GM12878 (cell line): ENCODE data around the gene PLEKHG2. TPM values are rescaled to one million over a fixed set of nuclear protein-coding genes. Genes with fewer than 3 reads are reported as not detected.
A peak's percentile ranks its signal among the peaks of the same experiment; 100 is the strongest.

ENCODE experiments used
- ASH2L ChIP-seq: fragments of 300-600, 200-600 bp; sonication (generic); IDR thresholded peaks from 2 replicates; pipeline ENCODE4 v1.6.1; 2017; ENCODE audit warnings: low read depth, mild to moderate bottlenecking, borderline replicate concordance
- CBFB ChIP-seq: IDR thresholded peaks from 2 replicates; pipeline ENCODE4 v1.6.1; 2016; ENCODE audit warnings: antibody characterized with exemption, low read depth
- DPF2 ChIP-seq: fragments of 450-650 bp; IDR thresholded peaks from 2 replicates; pipeline ENCODE4 v1.6.1; 2017; ENCODE audit warnings: mild to moderate bottlenecking
- FOXM1 ChIP-seq: IDR thresholded peaks from 2 replicates; pipeline ENCODE4 v1.6.1; 2012; ENCODE audit warnings: low read depth, mild to moderate bottlenecking, inconsistent platforms, low read length, moderate library complexity
- HCFC1 ChIP-seq: fragments of 150-350 bp; IDR thresholded peaks from 2 replicates; pipeline ENCODE4 v1.6.1; 2014; ENCODE audit warnings: low read length
- JUND ChIP-seq: IDR thresholded peaks from 2 replicates; pipeline ENCODE4 v1.6.1; 2012; ENCODE audit warnings: low read depth, mild to moderate bottlenecking, low read length, improper control_type of control experiment, moderate library complexity
- NBN ChIP-seq: fragments of 450-650 bp; IDR thresholded peaks from 2 replicates; pipeline ENCODE4 v1.6.1; 2016
- NFXL1 ChIP-seq: fragments of 450-650 bp; IDR thresholded peaks from 2 replicates; pipeline ENCODE4 v1.6.1; 2017; ENCODE audit warnings: antibody characterized with exemption, mild to moderate bottlenecking, borderline replicate concordance
- NFYB ChIP-seq: IDR thresholded peaks from 2 replicates; pipeline ENCODE4 v1.6.1; 2011; ENCODE audit warnings: low read depth, mild to moderate bottlenecking, low read length, improper control_type of control experiment, moderate library complexity; ENCODE audit not compliant: insufficient read depth
- POLR2A ChIP-seq: IDR thresholded peaks from 2 replicates; pipeline ENCODE4 v1.6.1; 2011; ENCODE audit warnings: low read depth, mild to moderate bottlenecking, low read length
- RAD21 ChIP-seq: IDR thresholded peaks from 2 replicates; pipeline ENCODE4 v1.6.1; 2011; ENCODE audit warnings: mild to moderate bottlenecking, low read depth, low read length, moderate library complexity; ENCODE audit not compliant: insufficient read depth
- SIN3A ChIP-seq: IDR thresholded peaks from 2 replicates; pipeline ENCODE4 v1.6.1; 2012; ENCODE audit warnings: low read depth, low read length, improper control_type of control experiment
- SIX5 ChIP-seq: IDR thresholded peaks from 2 replicates; pipeline ENCODE4 v1.6.1; 2011; ENCODE audit warnings: mild to moderate bottlenecking, low read depth, low read length, moderate library complexity; ENCODE audit not compliant: severe bottlenecking
- SMAD5 ChIP-seq: IDR thresholded peaks from 2 replicates; pipeline ENCODE4 v1.6.1; 2016; ENCODE audit warnings: antibody characterized with exemption, low read depth
- SMC3 ChIP-seq: IDR thresholded peaks from 2 replicates; pipeline ENCODE4 v1.6.1; 2011; ENCODE audit warnings: low read length, improper control_type of control experiment, borderline replicate concordance
- SPI1 ChIP-seq: IDR thresholded peaks from 2 replicates; pipeline ENCODE4 v1.6.1; 2011; ENCODE audit warnings: low read depth, mild to moderate bottlenecking, low read length, moderate library complexity, borderline replicate concordance; ENCODE audit not compliant: insufficient read depth
- SREBF2 ChIP-seq: IDR thresholded peaks from 2 replicates; pipeline ENCODE4 v1.6.1; 2012; ENCODE audit warnings: mild to moderate bottlenecking, low read length
- SRF ChIP-seq, 2 experiments: IDR thresholded peaks; 2 replicates each; pipeline ENCODE4 v1.6.1; 2011; ENCODE audit warnings: low read depth in 2 of 2, low read length in 2 of 2, mild to moderate bottlenecking in 1 of 2, moderate library complexity in 1 of 2
- ZNF274 ChIP-seq: IDR thresholded peaks from one replicate; pipeline ENCODE4 v1.8.0; 2011; ENCODE audit not compliant: insufficient read length, insufficient read depth
- ZSCAN29 ChIP-seq: fragments of 450-650 bp; IDR thresholded peaks from 2 replicates; pipeline ENCODE4 v1.6.1; 2017; ENCODE audit warnings: mild to moderate bottlenecking, moderate library complexity
- polyA plus RNA-seq, 11 experiments: library from polyadenylated mRNA; depleted of rRNA in 4 of 11; unstranded in 6 of 11; stranded (reverse) in 5 of 11; fragments of >200 nt; fragmentation: Nextera tagmentation in 4 of 11; fragmentation: Illumina TruSeq in 1 of 11; extraction: Ambion mirVana in 4 of 11; extraction: Trizol in 1 of 11; gene quantifications; 1 replicate in 1 of 11; 2 replicates in 10 of 11; pipeline versions ENCODE4 v1.2.1 to v1.2.3, GENCODE V29; 2011 to 2016; ENCODE audit warnings: inconsistent platforms in 2 of 11, missing spikeins in 2 of 11, low read depth in 1 of 11
- total RNA-seq, 4 experiments: library from RNA; depleted of rRNA in 3 of 4; stranded (reverse); fragments of >200 nt in 3 of 4; fragmentation: Illumina TruSeq in 1 of 4; extraction: Trizol in 1 of 4; gene quantifications; 2 replicates each; pipeline versions ENCODE4 v1.2.1 to v1.2.3, GENCODE V29; 2013 to 2021
- TF ChIP-seq, protein P1 (sequence below): fragments of 450-650 bp; IDR thresholded peaks from 2 replicates; pipeline ENCODE4 v1.6.1; 2016; ENCODE audit warnings: mild to moderate bottlenecking, moderate library complexity, borderline replicate concordance
- TF ChIP-seq, protein P2 (sequence below): fragments of 450-650 bp; IDR thresholded peaks from 2 replicates; pipeline ENCODE4 v1.6.1; 2016; ENCODE audit warnings: mild to moderate bottlenecking
- TF ChIP-seq, protein P3 (sequence below): fragments of 450-650 bp; IDR thresholded peaks from 2 replicates; pipeline ENCODE4 v1.6.1; 2017; ENCODE audit warnings: mild to moderate bottlenecking, moderate library complexity

The PLEKHG2 gene
- total and polyA plus RNA-seq, 10 of the 15 experiments (the other 5 are each of a cell fraction or from before 2014, with no cell fraction given) = 3.0 to 62.5 (median 17.2) TPM

DNA sequence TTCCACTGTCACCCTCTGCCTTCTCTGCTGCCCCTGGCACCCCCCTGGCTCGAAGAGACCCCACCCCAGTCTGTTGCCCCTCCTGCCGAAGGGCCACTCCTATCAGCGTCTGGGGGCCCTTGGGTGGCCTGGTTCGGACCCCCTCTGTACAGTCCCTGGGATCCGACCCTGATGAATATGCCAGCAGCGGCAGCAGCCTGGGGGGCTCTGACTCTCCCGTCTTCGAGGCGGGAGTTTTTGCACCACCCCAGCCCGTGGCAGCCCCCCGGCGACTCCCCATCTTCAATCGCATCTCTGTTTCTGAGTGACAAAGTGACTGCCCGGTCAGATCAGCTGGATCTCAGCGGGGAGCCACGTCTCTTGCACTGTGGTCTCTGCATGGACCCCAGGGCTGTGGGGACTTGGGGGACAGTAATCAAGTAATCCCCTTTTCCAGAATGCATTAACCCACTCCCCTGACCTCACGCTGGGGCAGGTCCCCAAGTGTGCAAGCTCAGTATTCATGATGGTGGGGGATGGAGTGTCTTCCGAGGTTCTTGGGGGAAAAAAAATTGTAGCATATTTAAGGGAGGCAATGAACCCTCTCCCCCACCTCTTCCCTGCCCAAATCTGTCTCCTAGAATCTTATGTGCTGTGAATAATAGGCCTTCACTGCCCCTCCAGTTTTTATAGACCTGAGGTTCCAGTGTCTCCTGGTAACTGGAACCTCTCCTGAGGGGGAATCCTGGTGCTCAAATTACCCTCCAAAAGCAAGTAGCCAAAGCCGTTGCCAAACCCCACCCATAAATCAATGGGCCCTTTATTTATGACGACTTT is 3.9 kb upstream of the PLEKHG2 start (continued):
- TF ChIP-seq POLR2A = peak; percentile 76
- no peak for TF ChIP-seq FOXM1
- no peak for TF ChIP-seq RAD21
- TF ChIP-seq NFXL1 = no peak
- no peak for TF ChIP-seq DPF2
- no peak for TF ChIP-seq ZSCAN29
- TF ChIP-seq HCFC1 = no peak
- TF ChIP-seq NBN = no peak
- TF ChIP-seq SIN3A = no peak
- no peak for TF ChIP-seq NFYB
- TF ChIP-seq, protein P1, sequence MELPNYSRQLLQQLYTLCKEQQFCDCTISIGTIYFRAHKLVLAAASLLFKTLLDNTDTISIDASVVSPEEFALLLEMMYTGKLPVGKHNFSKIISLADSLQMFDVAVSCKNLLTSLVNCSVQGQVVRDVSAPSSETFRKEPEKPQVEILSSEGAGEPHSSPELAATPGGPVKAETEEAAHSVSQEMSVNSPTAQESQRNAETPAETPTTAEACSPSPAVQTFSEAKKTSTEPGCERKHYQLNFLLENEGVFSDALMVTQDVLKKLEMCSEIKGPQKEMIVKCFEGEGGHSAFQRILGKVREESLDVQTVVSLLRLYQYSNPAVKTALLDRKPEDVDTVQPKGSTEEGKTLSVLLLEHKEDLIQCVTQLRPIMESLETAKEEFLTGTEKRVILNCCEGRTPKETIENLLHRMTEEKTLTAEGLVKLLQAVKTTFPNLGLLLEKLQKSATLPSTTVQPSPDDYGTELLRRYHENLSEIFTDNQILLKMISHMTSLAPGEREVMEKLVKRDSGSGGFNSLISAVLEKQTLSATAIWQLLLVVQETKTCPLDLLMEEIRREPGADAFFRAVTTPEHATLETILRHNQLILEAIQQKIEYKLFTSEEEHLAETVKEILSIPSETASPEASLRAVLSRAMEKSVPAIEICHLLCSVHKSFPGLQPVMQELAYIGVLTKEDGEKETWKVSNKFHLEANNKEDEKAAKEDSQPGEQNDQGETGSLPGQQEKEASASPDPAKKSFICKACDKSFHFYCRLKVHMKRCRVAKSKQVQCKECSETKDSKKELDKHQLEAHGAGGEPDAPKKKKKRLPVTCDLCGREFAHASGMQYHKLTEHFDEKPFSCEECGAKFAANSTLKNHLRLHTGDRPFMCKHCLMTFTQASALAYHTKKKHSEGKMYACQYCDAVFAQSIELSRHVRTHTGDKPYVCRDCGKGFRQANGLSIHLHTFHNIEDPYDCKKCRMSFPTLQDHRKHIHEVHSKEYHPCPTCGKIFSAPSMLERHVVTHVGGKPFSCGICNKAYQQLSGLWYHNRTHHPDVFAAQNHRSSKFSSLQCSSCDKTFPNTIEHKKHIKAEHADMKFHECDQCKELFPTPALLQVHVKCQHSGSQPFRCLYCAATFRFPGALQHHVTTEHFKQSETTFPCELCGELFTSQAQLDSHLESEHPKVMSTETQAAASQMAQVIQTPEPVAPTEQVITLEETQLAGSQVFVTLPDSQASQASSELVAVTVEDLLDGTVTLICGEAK = no peak
- no peak for TF ChIP-seq ASH2L
- TF ChIP-seq, protein P2, sequence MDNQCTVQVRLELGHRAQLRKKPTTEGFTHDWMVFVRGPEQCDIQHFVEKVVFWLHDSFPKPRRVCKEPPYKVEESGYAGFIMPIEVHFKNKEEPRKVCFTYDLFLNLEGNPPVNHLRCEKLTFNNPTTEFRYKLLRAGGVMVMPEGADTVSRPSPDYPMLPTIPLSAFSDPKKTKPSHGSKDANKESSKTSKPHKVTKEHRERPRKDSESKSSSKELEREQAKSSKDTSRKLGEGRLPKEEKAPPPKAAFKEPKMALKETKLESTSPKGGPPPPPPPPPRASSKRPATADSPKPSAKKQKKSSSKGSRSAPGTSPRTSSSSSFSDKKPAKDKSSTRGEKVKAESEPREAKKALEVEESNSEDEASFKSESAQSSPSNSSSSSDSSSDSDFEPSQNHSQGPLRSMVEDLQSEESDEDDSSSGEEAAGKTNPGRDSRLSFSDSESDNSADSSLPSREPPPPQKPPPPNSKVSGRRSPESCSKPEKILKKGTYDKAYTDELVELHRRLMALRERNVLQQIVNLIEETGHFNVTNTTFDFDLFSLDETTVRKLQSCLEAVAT = peak; percentile 56
- peak; percentile 37; the same call in 1 of the 2 replicates for TF ChIP-seq SMAD5
- no peak for TF ChIP-seq SRF (IDR thresholded peaks at IDR 0.05; ENCODE audit: low read depth in 2 of 2, low read length in 2 of 2)
- no peak for TF ChIP-seq ZNF274
- no peak for TF ChIP-seq SIX5
- TF ChIP-seq CBFB = no peak
- no peak for TF ChIP-seq JUND
- no peak for TF ChIP-seq SPI1
- no peak for TF ChIP-seq SMC3
- TF ChIP-seq, protein P3, sequence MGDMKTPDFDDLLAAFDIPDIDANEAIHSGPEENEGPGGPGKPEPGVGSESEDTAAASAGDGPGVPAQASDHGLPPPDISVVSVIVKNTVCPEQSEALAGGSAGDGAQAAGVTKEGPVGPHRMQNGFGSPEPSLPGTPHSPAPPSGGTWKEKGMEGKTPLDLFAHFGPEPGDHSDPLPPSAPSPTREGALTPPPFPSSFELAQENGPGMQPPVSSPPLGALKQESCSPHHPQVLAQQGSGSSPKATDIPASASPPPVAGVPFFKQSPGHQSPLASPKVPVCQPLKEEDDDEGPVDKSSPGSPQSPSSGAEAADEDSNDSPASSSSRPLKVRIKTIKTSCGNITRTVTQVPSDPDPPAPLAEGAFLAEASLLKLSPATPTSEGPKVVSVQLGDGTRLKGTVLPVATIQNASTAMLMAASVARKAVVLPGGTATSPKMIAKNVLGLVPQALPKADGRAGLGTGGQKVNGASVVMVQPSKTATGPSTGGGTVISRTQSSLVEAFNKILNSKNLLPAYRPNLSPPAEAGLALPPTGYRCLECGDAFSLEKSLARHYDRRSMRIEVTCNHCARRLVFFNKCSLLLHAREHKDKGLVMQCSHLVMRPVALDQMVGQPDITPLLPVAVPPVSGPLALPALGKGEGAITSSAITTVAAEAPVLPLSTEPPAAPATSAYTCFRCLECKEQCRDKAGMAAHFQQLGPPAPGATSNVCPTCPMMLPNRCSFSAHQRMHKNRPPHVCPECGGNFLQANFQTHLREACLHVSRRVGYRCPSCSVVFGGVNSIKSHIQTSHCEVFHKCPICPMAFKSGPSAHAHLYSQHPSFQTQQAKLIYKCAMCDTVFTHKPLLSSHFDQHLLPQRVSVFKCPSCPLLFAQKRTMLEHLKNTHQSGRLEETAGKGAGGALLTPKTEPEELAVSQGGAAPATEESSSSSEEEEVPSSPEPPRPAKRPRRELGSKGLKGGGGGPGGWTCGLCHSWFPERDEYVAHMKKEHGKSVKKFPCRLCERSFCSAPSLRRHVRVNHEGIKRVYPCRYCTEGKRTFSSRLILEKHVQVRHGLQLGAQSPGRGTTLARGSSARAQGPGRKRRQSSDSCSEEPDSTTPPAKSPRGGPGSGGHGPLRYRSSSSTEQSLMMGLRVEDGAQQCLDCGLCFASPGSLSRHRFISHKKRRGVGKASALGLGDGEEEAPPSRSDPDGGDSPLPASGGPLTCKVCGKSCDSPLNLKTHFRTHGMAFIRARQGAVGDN = 0 out of 2 replicates have a peak, but pooled peaks have one; percentile 14
- TF ChIP-seq SREBF2 = no peak
